GM12801 (cell line): ENCODE data around the gene ACADS.

Experiments used
- CTCF ChIP-seq: IDR thresholded peaks from one replicate; pipeline ENCODE4 v1.5.1; 2011; ENCODE audit warnings: control low read depth; ENCODE audit not compliant: insufficient read length; ENCODE audit errors: extremely low read depth

ACADS gene

GRCh38 chr12:120702637-120703036 lies 23.0 kb upstream of the ACADS start:
- no peak for TF ChIP-seq CTCF

DNA sequence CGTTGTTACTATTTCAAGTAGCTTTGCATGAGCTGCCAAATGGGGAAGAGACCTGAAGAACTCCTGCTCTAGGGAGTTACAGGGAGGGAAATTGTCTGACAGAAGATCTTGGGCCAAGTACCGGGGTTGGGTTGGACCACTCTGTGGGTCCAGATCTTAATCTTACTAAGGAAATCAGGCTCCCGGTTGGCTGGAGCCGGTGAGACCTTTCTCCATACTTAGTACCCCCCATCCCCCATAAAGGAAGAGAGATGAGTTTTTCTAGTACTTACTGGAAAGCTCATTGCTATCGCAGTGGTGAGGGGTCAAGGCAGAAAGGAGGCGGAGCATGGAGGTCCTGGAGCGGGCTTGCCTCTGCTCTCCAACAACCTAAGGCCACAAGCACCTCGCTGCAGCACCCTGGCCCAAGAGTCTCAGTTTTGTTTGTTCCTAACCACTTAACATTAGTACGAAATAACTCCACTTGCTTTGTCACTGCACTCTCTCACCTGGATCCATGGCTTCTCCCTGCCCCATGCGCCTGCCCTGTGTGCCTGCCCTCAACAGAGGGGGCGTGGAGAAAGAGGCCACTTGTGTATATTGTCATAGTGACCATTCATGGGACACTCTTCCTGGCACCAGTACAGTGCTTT lies 22.2 kb upstream of the ACADS start:
- no peak for TF ChIP-seq CTCF

GRCh38 chr12:120705618-120706017 lies 20.0 kb upstream of the ACADS start:
- no peak for TF ChIP-seq CTCF

DNA sequence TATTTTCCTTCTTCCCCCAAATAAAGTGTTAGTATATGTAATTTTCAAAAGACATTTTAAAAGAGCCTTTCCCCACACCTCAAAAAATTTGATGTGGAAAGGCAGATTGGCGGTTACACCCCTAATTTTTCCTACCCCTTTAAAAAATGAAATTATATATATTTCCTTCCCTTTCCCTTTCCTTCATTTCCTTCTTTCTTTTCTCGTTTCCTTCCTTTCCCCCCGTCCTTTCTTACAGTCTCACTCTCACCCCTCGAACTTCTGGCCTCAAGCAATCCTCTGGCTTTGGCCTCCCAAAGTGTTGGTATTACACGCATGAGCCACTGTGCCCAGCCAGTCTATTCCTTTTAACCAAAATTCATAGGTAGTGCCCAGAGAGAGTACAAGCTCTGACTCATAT lies 19.6 kb upstream of the ACADS start:
- TF ChIP-seq CTCF = no peak

DNA sequence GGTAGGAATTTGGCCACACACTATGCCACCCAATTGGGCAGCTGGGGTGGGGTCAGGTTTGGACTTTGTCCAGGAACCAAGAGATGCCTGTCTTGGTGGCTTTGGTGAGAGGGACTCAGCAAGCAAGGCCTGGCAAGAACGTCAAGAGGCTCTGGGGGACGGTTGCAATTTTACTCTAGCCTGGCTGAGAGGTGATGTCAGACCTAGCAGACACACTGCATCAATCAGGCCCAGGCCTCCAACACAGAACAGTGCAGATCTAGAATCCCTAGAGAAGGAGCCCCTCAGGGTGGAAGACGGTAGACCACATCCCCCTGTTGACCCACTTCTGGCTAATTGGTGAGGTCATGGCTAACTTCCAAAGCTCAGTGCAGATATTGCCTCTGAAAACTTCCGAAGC lies 17.0 kb upstream of the ACADS start:
- TF ChIP-seq CTCF = no peak

GRCh38 chr12:120710031-120710804 lies 15.4 kb upstream of the ACADS start, which contains the start of gene UNC119B:
Gene UNC119B (plus strand): TSS chr12:120710458. CDS start chr12:120710475, 17 bp downstream.
- TF ChIP-seq CTCF = no peak

GRCh38 chr12:120710805-120711296 lies 14.8 kb upstream of the ACADS start:
- no peak for TF ChIP-seq CTCF
